GM21825 (cell line): ENCODE measurements around the gene ZYG11B.
"Not testable (repeated sequence)": the region's sequence is repeated elsewhere in the genome, so short reads cannot be mapped to it uniquely, and the experiment has no call there.

Experiments used
- ATAC-seq: cut with Tn5 transposase; IDR thresholded peaks from one replicate; pipeline ENCODE4 v1.9.1; 2021; ENCODE audit warnings: mild to moderate bottlenecking, moderate library complexity; ENCODE audit not compliant: unreplicated experiment

ZYG11B gene

DNA sequence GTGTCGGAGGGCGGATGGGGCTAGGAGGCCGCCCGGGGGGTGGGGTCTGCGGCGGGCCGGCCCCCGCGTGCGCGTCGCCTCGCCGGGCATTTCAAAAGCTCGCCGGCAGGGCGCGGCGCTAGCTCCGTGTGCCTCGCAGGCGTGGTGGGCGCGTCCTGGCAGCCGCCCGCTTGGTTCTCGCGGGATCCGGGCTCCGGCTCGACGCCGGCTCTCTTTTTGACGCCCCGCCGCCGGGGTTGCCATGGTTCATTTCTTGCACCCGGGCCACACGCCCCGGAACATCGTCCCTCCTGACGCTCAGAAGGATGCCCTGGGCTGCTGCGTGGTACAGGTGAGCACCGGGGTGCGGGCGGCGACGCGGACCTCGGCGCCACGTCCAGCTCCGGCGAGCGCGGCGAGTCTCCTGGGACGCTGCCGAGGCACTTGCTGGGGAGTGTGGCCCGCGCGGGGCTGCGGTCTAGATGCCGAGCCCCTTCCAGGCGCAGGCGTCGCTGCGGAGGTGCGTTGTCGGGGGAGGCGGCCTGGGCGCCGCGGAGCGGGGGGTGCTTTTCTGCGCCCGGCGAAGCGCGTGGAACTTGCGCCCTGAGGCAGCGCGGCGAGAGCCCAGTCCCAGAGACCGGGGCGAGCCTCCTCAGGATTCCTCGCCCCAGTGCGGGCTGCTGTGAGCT is 116.5 kb downstream of the ZYG11B start, which contains the start of gene ZYG11A:
TSS of gene ZYG11A (plus strand) at position 118 of the 668 bp plus-strand sequence. CDS start at position 242, 124 bp downstream.
- ATAC-seq, result peak; percentile 90

DNA sequence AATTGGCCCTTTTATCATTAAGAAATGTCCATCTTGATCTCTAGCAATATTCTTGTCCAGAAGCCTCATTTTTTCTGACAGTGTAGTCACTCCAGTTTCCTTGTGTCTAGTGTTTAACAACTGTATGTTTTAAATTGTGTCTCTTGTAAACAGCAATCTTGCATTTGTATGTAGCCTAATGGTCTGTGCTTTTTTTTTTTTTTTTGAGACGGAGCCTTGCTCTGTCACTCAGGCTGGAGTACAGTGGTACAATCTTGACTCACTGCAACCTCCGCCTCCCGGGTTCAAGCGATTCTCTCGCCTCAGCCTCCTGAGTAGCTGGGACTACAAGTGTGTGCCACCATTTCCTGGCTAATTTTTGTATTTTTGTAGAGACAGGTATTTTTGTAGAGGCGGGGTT is 118.9 kb downstream of the ZYG11B start:
- ATAC-seq, result not testable (repeated sequence)

DNA sequence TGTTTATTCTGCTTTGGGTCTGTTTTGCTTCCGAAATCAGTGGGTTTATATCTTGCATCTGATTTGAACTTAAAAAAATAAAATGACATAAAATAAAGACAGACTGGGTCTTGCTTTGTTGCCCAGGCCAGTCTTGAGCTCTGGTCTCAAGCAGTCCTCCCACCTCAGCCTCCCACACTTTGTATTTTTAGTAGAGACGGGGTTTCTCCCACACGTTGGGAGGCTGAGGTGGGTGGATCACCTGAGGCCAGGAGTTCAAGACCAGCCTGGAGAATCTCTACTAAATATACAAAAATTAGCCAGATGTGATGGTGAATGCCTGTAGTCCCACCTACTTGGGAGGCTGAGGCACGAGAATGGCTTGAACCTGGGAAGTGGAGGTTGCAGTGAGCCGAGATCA is 122.2 kb downstream of the ZYG11B start:
- ATAC-seq, result no peak

DNA sequence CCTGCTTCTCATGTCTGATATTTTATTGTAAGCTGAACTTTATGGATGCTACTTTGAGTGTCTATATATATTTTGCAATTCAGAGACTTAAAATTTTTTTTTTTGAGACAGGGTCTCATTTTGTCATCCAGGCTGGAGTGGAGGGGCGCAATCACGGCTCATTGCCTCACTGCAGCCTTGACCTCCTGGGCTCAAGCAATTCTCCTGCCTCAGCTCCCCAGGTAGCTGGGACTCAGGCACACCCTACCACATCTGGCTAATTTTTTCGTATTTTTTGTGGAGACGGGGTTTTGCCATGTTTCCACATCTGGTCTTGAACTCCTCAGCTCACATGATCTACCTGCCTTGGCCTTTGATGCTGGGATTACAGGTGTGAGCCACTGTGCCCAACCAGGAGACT is 124.7 kb downstream of the ZYG11B start:
- ATAC-seq, result no peak

DNA sequence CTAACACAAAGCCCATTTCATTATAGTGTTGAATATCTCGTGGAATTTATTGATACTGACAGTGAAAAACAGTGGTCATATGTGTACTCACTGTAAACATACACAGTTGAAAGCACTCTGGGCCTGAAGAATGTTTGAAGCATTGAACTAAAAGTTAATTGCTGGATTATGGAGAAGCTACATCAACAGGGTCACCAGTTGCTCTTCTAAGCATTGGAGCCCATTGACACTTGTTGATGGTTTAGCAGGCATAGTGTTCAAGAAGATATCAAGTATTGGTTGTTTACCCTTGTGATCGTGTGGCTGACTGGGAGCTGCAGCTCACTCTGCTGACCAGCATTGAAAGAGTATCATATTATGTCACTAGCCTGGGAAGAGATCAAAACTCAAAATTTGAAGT is 126.6 kb downstream of the ZYG11B start:
- no peak for ATAC-seq

DNA sequence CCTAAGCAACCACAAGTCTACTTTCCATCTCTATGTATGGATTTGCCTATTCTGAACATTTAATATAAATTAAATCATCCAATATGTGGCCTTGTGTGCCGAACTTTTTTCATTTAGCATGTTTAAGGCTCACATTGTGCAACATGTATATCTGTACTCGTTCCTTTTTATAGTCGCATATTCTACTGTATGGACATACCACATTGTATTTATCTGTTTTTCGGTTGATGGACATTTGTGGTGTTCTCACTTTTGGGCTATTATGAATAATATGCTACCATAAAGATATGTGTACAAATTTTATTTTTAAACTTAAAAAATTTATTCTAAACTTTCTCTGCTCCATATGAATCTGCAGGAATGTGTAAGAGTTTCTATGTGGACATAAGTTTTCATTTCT is 129.3 kb downstream of the ZYG11B start:
- ATAC-seq, result no peak

DNA sequence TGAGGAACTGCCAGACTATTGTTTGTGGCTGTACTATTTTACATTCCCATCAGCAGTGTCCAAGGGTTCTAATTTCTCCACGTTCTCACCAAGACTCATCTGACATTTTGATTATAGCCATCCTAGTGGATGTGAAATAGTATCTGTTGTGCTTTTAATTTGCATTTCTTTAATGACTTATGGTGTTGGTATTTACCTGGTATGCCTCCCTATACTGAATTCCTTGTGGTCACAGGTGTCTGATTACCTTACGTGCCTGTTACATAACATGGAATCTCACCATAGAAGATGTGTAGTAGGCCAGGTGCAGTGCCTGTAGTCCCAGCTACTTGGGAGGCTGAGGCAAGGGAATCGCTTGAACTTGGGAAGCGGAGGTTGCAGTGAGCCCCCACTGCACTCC is 129.8 kb downstream of the ZYG11B start:
- no peak for ATAC-seq

DNA sequence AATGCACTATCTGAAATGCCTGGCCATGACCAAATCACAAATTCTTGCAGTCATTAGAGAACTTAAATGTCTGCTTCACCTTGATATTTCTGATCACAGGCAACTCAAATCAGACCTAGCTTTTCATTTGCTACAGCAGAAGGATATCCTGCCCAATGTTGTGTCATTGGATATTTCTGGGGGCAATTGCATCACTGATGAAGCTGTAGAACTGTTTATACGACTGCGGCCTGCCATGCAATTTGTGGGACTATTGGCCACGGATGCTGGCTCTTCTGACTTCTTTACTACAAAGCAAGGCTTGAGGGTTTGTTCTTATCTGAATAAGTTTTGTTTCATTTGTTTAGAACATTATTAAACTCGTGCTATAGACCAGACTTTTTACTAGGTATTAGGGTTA is 131.2 kb downstream of the ZYG11B start:
- no peak for ATAC-seq

DNA sequence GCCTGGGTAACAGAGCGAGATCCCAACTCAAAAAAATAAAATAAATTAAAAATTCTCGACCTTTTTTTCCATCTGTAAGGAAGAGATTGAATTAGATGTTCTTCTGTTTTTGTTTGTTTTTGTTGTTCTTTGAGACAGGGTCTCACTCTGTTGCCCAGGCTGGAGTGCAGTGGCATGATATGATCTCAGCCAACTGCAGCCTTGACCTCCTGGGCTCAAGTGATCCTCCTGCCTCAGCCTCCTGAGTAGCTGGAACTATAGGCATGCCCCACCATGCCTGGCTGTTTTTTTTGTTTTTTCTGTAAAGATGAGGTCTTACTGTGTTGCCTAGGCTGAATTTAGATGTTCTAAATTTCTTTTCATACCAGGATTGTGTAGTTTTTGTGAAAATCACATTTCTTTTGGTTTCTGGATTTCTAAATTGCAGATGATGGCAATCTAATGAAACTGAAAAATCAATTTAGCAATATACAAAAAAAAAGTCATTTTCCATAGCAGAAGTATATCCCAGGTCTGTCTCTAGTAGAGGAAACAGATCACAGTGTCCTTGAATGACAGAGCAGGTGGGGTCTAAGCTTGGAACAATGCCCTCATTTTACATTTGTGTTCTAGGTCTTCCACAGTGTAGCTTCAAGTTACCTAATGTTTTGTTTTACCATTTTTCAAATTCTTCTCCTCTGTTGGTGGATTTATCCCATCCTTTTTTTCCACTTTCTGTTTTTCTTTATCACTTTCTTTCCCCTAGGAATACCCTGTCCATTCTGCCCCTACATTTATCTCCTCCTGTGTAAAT is 136.6 kb downstream of the ZYG11B start:
- no peak for ATAC-seq

DNA sequence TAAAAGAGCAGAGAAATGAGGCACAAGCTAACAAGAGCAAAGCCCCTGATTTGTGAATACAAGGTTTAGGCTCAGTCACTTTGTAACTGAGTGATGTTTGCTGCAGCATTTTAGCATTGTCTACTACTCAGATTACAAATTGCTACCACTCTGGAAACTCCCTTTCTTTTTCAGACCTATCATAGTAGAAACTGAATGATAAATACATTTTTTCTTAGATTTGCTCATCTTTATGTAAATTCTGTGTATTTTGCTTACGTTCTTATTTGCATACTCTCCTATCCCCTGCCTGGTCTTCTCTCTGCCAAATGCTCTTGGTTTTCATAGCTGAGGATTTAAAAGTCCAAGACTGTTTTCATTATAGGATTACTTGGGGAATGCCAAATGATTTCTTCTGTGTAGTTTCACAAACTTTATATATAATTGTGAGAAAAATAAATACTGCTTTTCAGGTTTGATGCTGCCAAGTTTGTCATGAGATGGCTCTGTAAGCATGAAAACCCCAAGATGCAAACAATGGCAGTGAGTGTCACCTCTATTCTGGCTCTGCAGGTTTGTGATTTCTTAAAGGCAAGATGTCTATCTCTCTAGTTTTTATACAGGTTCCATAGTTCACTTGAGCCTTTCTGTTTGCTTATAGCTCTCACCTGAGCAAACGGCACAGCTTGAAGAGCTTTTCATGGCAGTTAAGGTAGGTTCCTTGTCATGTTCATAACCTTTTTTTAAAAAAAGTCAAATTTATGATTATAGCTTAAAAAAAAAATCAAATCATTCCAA is 141.0 kb downstream of the ZYG11B start:
- ATAC-seq, result peak; percentile 78

DNA sequence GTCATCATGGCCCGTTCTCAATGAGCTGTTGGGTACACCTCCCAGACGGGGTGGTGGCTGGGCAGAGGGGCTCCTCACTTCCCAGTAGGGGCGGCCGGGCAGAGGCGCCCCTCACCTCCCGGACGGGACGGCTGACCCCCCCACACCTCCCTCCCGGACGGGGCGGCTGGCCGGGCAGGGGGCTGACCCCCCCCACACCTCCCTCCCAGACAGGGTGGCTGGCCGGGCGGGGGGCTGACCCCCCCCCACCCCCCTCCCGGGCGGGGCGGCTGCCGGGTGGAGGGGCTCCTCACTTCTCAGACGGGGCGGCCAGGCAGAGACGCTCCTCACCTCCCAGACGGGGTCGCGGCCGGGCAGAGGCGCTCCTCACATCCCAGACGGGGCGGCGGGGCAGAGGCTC is 143.5 kb downstream of the ZYG11B start:
- ATAC-seq, result not testable (repeated sequence)

DNA sequence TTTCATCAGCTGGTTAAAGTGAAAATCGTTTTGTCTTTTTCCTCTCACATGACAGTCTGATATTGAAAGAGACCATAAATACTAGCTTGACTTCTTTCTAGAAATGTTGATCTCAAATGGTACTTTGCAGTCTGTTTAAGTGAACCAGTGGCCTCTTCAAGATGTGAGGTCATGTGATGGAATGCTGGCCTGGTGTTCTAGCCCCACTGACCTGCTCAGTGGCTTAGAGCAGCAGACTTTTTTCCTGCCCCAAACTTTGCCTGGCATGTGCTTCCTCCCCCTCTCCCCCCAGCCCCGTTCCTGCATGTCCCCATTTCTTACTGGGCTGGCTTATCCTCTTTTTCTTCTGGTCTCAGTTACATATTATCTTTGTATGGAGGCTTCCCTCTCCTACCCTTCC is 150.6 kb downstream of the ZYG11B start:
- no peak for ATAC-seq
